GM12878 (cell line): ENCODE measurements around the gene CFAP90. TPM values are rescaled to one million over a fixed set of nuclear protein-coding genes. Genes with fewer than 3 reads are reported as not detected.
A peak's percentile ranks its signal among the peaks of the same experiment; 100 is the strongest.

ENCODE experiments used
- ATAC-seq: fragments of 200-7000 bp; cut with Tn5 transposase; 3 replicates; pipeline ENCODE4 v1.9.1; 2020; ENCODE audit warnings: mild to moderate bottlenecking, moderate library complexity
- BruUV-seq: library from RNA; stranded (reverse); fragments of 400-500 nt; replicated peaks from 2 replicates; lab custom pipeline; 2021; lab: Mats Ljungman, UMichigan
- CTCF ChIA-PET: fragments of 300-600 bp; sonication (Branson Sonifier 250); formaldehyde crosslinking; extraction: SDS; loops from one replicate; lab custom pipeline; 2021; ENCODE audit warnings: inconsistent platforms; lab: Yijun Ruan, JAX
- POLR2A ChIA-PET: fragments of 350-600 bp; formaldehyde crosslinking; extraction: SDS; loops from one replicate; lab custom pipeline; 2021; ENCODE audit warnings: inconsistent platforms; lab: Charles Lee
- RAD21 ChIA-PET: fragments of 300-600 bp; sonication (Branson Sonifier 250); formaldehyde crosslinking; loops from one replicate; lab custom pipeline; 2023; ENCODE audit warnings: antibody characterized with exemption; ENCODE audit not compliant: unreplicated experiment; lab: Charles Lee
- SMC1A ChIA-PET: fragments of 300-600 bp; sonication (Branson Sonifier 250); formaldehyde crosslinking; loops from one replicate; lab custom pipeline; 2023; ENCODE audit not compliant: unreplicated experiment, uncharacterized antibody; lab: Charles Lee
- DNase-seq: peaks from one replicate; pipeline ENCODE4 v3.0.0-alpha.2; 2011; ENCODE audit warnings: low read depth, low spot score
- FAIRE-seq: peaks from 3 replicates; lab custom pipeline; 2011; peaks lifted over from hg19 to GRCh38; lab: Jason Lieb, UNC
- H2AFZ ChIP-seq: 2 replicates; pipeline ENCODE4 v1.6.0; 2011; ENCODE audit warnings: low read depth, low read length, control low read depth; ENCODE audit not compliant: control insufficient read depth
- H3K27ac ChIP-seq: 2 replicates; pipeline ENCODE4 v1.5.1; 2011; ENCODE audit warnings: control low read depth; ENCODE audit not compliant: control insufficient read depth, insufficient read depth
- H3K27me3 ChIP-seq, 2 experiments: replicated peaks in 1 of 2; 2 replicates each; pipeline versions ENCODE4 v1.6.0 to v1.6.1; 2011; ENCODE audit warnings: low read length in 1 of 2; ENCODE audit not compliant: control insufficient read depth in 2 of 2, insufficient read depth in 2 of 2
- H3K36me3 ChIP-seq, 2 experiments: 2 replicates each; pipeline ENCODE4 v1.5.1; 2011; ENCODE audit warnings: low read length in 1 of 2; ENCODE audit not compliant: control insufficient read depth in 2 of 2, insufficient read depth in 2 of 2
- H3K4me1 ChIP-seq: 2 replicates; pipeline ENCODE4 v1.6.1; 2011; ENCODE audit warnings: mild to moderate bottlenecking, low read length, moderate library complexity, mixed read lengths; ENCODE audit not compliant: control insufficient read depth, insufficient read depth
- H3K4me2 ChIP-seq: 2 replicates; pipeline ENCODE4 v1.6.0; 2011; ENCODE audit warnings: control low read depth; ENCODE audit not compliant: control insufficient read depth, insufficient read depth
- H3K4me3 ChIP-seq: fragments of 200-600 bp; sonication (generic); 2 replicates; pipeline ENCODE4 v1.5.1; 2016
- H3K79me2 ChIP-seq: 2 replicates; pipeline ENCODE4 v1.6.0; 2011; ENCODE audit warnings: low read length; ENCODE audit not compliant: control insufficient read depth, insufficient read depth
- H3K9ac ChIP-seq: 2 replicates; pipeline ENCODE4 v1.8.0; 2011; ENCODE audit warnings: low read length, control low read depth, mixed read lengths; ENCODE audit not compliant: control insufficient read depth, insufficient read depth
- H3K9me3 ChIP-seq: replicated peaks from 3 replicates; pipeline ENCODE4 v1.5.1; 2011; ENCODE audit warnings: mild to moderate bottlenecking, low read length; ENCODE audit not compliant: control insufficient read depth, insufficient read depth
- H4K20me1 ChIP-seq: 2 replicates; pipeline ENCODE4 v1.6.0; 2011; ENCODE audit not compliant: control insufficient read depth, insufficient read depth
- BCLAF1 ChIP-seq: fragments of 450-650 bp; IDR thresholded peaks from 2 replicates; pipeline ENCODE4 v1.6.1; 2017; ENCODE audit warnings: antibody characterized with exemption, mild to moderate bottlenecking, moderate library complexity
- CBX5 ChIP-seq: sonication (generic); IDR thresholded peaks from 2 replicates; pipeline ENCODE4 v1.6.1; 2016; ENCODE audit warnings: low read depth, moderate library complexity, mild to moderate bottlenecking, inconsistent platforms
- EP300 ChIP-seq, 2 experiments: fragments of 150-350 bp in 1 of 2; IDR thresholded peaks; 2 replicates each; pipeline ENCODE4 v1.6.1; 2011 to 2012; ENCODE audit warnings: low read depth in 2 of 2, low read length in 2 of 2, borderline replicate concordance in 1 of 2, improper control_type of control experiment in 1 of 2, inconsistent platforms in 1 of 2; ENCODE audit not compliant: control insufficient read depth in 1 of 2
- FOXK2 ChIP-seq: fragments of 450-650 bp; IDR thresholded peaks from 2 replicates; pipeline ENCODE4 v1.6.1; 2017; ENCODE audit warnings: mild to moderate bottlenecking, moderate library complexity
- IKZF2 ChIP-seq, 2 experiments: fragments of 450-650 bp; IDR thresholded peaks; 2 replicates each; pipeline ENCODE4 v1.6.1; 2017; ENCODE audit warnings: mild to moderate bottlenecking in 2 of 2, moderate library complexity in 2 of 2
- MTA2 ChIP-seq: fragments of 450-650 bp; IDR thresholded peaks from 2 replicates; pipeline ENCODE4 v1.6.1; 2016; ENCODE audit warnings: low read depth, mild to moderate bottlenecking, moderate library complexity
- NR2C1 ChIP-seq: fragments of 450-650 bp; IDR thresholded peaks from 2 replicates; pipeline ENCODE4 v1.6.1; 2017; ENCODE audit warnings: antibody characterized with exemption, mild to moderate bottlenecking, moderate library complexity
- POU2F2 ChIP-seq: IDR thresholded peaks from 3 replicates; pipeline ENCODE4 v1.6.1; 2011; ENCODE audit warnings: low read depth, mild to moderate bottlenecking, low read length, borderline replicate concordance
- RAD51 ChIP-seq: fragments of 450-650 bp; IDR thresholded peaks from 2 replicates; pipeline ENCODE4 v1.6.1; 2016; ENCODE audit warnings: moderate library complexity, mild to moderate bottlenecking, inconsistent platforms
- RCOR1 ChIP-seq: conservative IDR thresholded peaks from 2 replicates; pipeline ENCODE4 v1.6.1; 2012; ENCODE audit warnings: low read depth, low read length, improper control_type of control experiment
- TBL1XR1 ChIP-seq: IDR thresholded peaks from 2 replicates; pipeline ENCODE4 v1.6.1; 2012; ENCODE audit warnings: low read depth, low read length, improper control_type of control experiment
- ZNF207 ChIP-seq: fragments of 450-650 bp; IDR thresholded peaks from 2 replicates; pipeline ENCODE4 v1.6.1; 2014; ENCODE audit warnings: antibody characterized with exemption, mild to moderate bottlenecking, borderline replicate concordance
- WGBS: methylation state at CpG from one replicate; pipeline ENCODE4 v1.1.6; 2016; ENCODE audit warnings: low lambda C conversion rate; ENCODE audit not compliant: insufficient replicate concordance, insufficient coverage; ENCODE audit errors: missing lambda C conversion rate; 5-methylcytosine and 5-hydroxymethylcytosine counted together
- in situ Hi-C: fragments of 300-500 bp; cut with MboI; formaldehyde crosslinking; loops from 9 replicates; pipeline ENCODE4 v1.14.3; 2018; ENCODE audit warnings: mixed read lengths
- intact Hi-C: fragments of 100-400 bp; cut with micrococcal nuclease; formaldehyde crosslinking; loops from one replicate; pipeline ENCODE4 v1.14.2; 2022; ENCODE audit not compliant: unreplicated experiment
- polyA plus RNA-seq, 11 experiments: library from polyadenylated mRNA; depleted of rRNA in 4 of 11; unstranded in 6 of 11; stranded (reverse) in 5 of 11; fragments of >200 nt; fragmentation: Nextera tagmentation in 4 of 11; fragmentation: Illumina TruSeq in 1 of 11; extraction: Ambion mirVana in 4 of 11; extraction: Trizol in 1 of 11; gene quantifications; 1 replicate in 1 of 11; 2 replicates in 10 of 11; pipeline versions ENCODE4 v1.2.1 to v1.2.3, GENCODE V29; 2011 to 2016; ENCODE audit warnings: inconsistent platforms in 2 of 11, missing spikeins in 2 of 11, low read depth in 1 of 11
- total RNA-seq, 4 experiments: library from RNA; depleted of rRNA in 3 of 4; stranded (reverse); fragments of >200 nt in 3 of 4; fragmentation: Illumina TruSeq in 1 of 4; extraction: Trizol in 1 of 4; gene quantifications; 2 replicates each; pipeline versions ENCODE4 v1.2.1 to v1.2.3, GENCODE V29; 2013 to 2021

The CFAP90 gene
- total and polyA plus RNA-seq, 10 of the 15 experiments (the other 5 are each of a cell fraction or from before 2014, with no cell fraction given), result not detected

DNA sequence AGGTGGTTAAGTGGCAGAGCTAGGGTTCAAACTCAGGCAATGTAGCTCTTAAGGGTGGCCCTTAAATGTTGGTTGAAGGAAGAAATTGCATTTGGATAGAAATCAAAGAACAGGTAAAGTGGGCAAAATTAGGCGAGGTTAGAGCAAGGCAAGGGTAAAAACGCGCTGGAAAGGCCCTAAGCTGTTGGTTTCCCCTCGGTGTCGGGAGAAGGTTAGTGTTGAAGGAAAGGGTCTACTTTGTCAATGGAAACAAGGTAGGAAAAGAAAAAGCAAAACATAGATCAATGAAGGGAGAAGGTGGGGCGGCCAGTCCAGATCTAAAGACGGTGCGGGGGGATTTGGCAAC is 17.5 kb upstream of the CFAP90 start:
- no peak for DNase-seq
- no peak for FAIRE-seq
- BruUV-seq, result no TSS peak
- intact Hi-C loops, result no loop called here
- peak overlapping the region; percentile 78 for H2AFZ ChIP-seq
- 0% methylated on average over 8 of the region's 8 CpGs for WGBS
- SMC1A ChIA-PET, result interaction anchor here (0.8 to 2.8 kb wide), 5 partner anchors 9 to 28 kb away, joined by 3 to 9 read pairs (median 4); no protein-coding TSS in a partner anchor
- H3K36me3 ChIP-seq, result no peaks in the 10 kb centered on the region
- peak overlapping the region; percentile 84 for H3K27ac ChIP-seq
- in situ Hi-C loops, result no loop called here
- peaks cover 58% of the 10 kb centered on the region for H3K79me2 ChIP-seq
- CTCF ChIA-PET, result interaction anchor here (1.0 to 9.9 kb wide), 3 partner anchors 9 to 36 kb away, joined by 3 to 92 read pairs (median 3); no protein-coding TSS in a partner anchor
- H3K27me3 ChIP-seq, result no peaks in the 10 kb centered on the region
- H3K9me3 ChIP-seq, result no peaks in the 10 kb centered on the region
- RAD21 ChIA-PET, result interaction anchor here (1.2 to 2.9 kb wide), 4 partner anchors 8 to 1330 kb away, joined by 3 to 13 read pairs (median 6); no protein-coding TSS in a partner anchor
- H3K9ac ChIP-seq, result peak overlapping the region; percentile 86
- peak overlapping the region; percentile 85 for H3K4me2 ChIP-seq
- no peaks in the 10 kb centered on the region for H4K20me1 ChIP-seq
- POLR2A ChIA-PET, result interaction anchor here (0.8 to 1.1 kb wide), 2 partner anchors 17 to 19 kb away, joined by 3 to 4 read pairs; no protein-coding TSS in a partner anchor
- peak overlapping the region; percentile 97 for H3K4me3 ChIP-seq
- peak; percentile 0; the same call in 1 of the 3 replicates for ATAC-seq
- peaks cover 24% of the 10 kb centered on the region for H3K4me1 ChIP-seq
- TF ChIP-seq IKZF2 (IDR thresholded peaks at IDR 0.05) (0 out of 4 replicates have a peak, but pooled peaks of 1 of the 2 experiments have one; percentile 22), NR2C1 (no peak), MTA2 (0 out of 2 replicates have a peak, but pooled peaks have one; percentile 13), FOXK2 (no peak), RAD51 (no peak)

DNA sequence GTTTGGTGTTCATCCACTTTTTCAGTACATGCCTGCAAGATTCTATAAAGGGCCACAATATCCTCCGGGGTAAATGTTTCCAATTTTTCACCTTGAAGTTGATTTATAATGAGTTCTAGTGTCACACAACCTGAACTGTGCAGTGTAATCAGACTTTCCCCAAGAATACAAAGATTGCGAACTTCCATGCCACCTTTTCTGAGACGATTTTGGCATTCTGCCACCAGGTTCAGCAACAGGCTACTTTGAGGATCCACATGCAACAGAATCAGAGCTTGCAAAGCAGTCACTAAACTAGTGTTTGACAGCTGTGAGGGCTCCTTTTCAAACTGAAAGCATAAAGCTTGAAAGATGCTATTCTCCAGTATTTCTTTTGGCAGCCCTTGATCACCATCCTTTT is 16.3 kb upstream of the CFAP90 start:
- ChIA-PET POLR2A (interaction anchor here (0.7 kb wide), 1 partner anchor 1857 kb away, joined by 5 read pairs; no protein-coding TSS in a partner anchor), SMC1A (interaction anchor here (1.3 to 1.9 kb wide), 2 partner anchors 8 to 13 kb away, joined by 4 read pairs; no protein-coding TSS in a partner anchor), RAD21 (no interaction called here), CTCF (interaction anchor here (9.9 kb wide), 1 partner anchor 20 kb away, joined by 92 read pairs; no protein-coding TSS in a partner anchor)
- Histone ChIP-seq H3K9me3 (no peaks in the 10 kb centered on the region), H3K36me3 (no peaks in the 10 kb centered on the region), H3K27me3 (no peaks in the 10 kb centered on the region), H4K20me1 (no peaks in the 10 kb centered on the region), H3K4me3 (peak overlapping the region; percentile 97), H2AFZ (no peak overlapping the region), H3K27ac (no peak overlapping the region), H3K79me2 (peaks cover 48% of the 10 kb centered on the region), H3K4me2 (peak overlapping the region; percentile 46; the same call in 1 of the 2 replicates), H3K9ac (no peak overlapping the region), H3K4me1 (peaks cover 16% of the 10 kb centered on the region)
- intact Hi-C loops (no loop called here), in situ Hi-C loops (no loop called here)
- FAIRE-seq (no peak), ATAC-seq (no peak), DNase-seq (no peak)
- no TSS peak for BruUV-seq
- WGBS, result 89% methylated on average over 3 of the region's 3 CpGs
- TF ChIP-seq EP300 (IDR thresholded peaks at IDR 0.05; ENCODE audit: borderline replicate concordance in 1 of 2, control insufficient read depth in 1 of 2, low read depth in 2 of 2, low read length in 2 of 2) (no peak), RCOR1 (no peak), ZNF207 (no peak), POU2F2 (no peak), CBX5 (no peak), BCLAF1 (no peak), TBL1XR1 (no peak)
